Measurements from ENCODE around the gene PLXNC1.

PLXNC1 gene

GRCh38 chr12:94182986-94183707, 34.8 kb downstream of the PLXNC1 start:
- no peak for DNase-seq

- no peak for DNase-seq
Observed at GRCh38 chr12:94183708-94184379, 35.5 kb downstream of the PLXNC1 start.

GRCh38 chr12:94184995-94185719, 36.8 kb downstream of the PLXNC1 start:
- no peak for DNase-seq

- no peak for DNase-seq
Observed at GRCh38 chr12:94185801-94186200, 37.4 kb downstream of the PLXNC1 start.

- no peak for DNase-seq
Observed at GRCh38 chr12:94186278-94187241, 38.2 kb downstream of the PLXNC1 start.

DNA sequence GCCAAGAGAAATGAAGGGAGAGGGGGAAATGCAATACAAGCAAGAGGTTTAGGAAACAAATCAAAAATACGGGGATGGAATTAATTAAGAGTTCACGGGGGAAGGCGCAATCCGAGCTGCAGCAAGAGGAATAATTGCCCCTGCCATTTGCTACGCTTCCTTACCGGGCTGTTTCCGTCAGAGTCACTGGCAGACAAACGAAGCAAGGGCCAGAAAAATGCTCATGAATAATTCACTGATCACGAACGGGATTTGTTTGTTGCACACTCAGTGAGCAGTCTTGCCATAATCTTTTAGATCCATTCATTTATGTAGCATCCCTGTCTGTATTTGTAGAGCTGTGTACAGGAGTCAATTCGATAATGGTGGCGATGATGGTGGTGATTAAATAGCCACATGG, 39.0 kb downstream of the PLXNC1 start:
- DNase-seq = no peak

DNA sequence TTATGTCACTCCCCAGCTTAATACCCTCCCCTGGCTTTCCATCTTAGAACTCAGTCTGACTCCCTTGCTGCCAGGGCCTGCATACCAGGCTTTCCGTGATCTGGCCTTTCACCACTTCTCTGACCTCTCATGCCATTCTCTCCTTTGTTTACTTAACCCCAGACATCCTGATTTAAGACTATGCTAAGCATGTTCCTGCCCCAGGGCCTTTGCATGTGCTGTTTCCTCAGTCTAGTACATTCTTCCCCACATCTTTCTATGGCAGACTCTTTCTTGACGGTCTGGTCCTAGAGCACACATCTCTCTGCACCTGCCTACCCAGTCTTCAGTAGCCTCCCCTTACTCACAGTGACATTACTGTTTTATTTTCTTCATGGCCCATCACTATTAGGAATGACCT, 42.2 kb downstream of the PLXNC1 start:
- no peak for DNase-seq

DNA sequence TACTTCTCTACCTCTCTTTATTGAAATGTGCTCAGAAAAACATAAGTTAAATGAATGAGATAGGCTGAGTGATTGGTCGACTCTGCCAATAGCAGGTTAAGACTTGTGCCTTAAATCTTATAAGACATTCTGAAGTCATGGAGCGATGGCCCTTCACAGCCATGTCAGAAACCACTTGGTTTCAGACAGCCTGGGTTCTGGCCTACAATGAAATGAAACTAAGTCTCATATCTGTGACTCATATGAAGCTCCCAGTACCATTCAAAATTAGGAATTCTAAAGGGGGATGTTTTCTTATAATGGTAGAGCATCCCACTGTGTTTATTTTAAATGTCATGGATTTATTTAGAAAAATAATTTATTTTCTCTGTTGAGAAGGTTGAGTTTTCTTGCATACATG, 42.6 kb downstream of the PLXNC1 start:
- DNase-seq = no peak

GRCh38 chr12:94191811-94192210, 43.4 kb downstream of the PLXNC1 start:
- no peak for DNase-seq

DNA sequence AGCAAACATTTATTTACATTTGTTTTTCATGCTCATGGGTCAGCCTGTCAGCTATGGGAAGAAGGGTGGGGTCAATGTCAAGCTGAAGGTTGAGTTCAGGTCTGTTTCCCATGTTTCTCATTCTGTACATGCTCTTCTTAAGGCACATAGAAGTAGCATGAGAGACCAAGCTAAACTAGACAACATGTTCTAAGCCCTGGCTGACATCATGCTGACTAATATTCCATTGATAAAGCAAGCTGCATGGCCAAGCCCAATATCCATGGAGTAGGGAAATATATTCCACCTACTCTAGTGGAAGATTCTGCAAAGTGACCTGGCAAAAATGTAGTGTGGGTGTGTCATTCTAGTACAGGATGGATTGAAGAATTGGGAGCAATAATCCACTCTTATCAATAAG, 44.1 kb downstream of the PLXNC1 start:
- DNase-seq = no peak

- DNase-seq = no peak
Observed at GRCh38 chr12:94193168-94193567, 44.8 kb downstream of the PLXNC1 start.

DNA sequence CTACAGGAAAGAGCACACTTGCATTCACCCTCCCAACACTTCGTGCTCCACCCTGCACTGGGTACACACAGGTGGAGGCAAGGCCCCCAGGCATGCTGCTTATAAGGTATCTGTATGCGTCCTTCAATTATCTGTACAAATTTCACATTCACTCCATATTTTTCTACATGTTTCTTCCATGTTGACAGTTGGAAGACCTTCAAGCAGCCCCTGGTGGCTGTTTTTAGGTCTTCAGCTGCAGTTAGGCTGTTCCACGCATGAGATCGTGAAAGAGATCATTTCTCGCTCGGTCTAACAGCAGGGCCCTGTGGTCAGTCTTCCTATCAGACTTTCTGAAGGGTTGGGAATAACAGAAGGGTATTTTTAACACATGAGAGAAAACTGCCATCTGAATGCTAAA, 47.1 kb downstream of the PLXNC1 start:
- DNase-seq = no peak

- no peak for DNase-seq
Observed at GRCh38 chr12:94198469-94198868, 50.1 kb downstream of the PLXNC1 start.

GRCh38 chr12:94198872-94199271, 50.5 kb downstream of the PLXNC1 start:
- DNase-seq = no peak

GRCh38 chr12:94200069-94200468, 51.7 kb downstream of the PLXNC1 start:
- no peak for DNase-seq

GRCh38 chr12:94200695-94201094, 52.3 kb downstream of the PLXNC1 start:
- no peak for DNase-seq

- no peak for DNase-seq
Observed at GRCh38 chr12:94202245-94203180, 54.1 kb downstream of the PLXNC1 start.

- DNase-seq = no peak
Observed at GRCh38 chr12:94203181-94203546, 54.8 kb downstream of the PLXNC1 start.

DNA sequence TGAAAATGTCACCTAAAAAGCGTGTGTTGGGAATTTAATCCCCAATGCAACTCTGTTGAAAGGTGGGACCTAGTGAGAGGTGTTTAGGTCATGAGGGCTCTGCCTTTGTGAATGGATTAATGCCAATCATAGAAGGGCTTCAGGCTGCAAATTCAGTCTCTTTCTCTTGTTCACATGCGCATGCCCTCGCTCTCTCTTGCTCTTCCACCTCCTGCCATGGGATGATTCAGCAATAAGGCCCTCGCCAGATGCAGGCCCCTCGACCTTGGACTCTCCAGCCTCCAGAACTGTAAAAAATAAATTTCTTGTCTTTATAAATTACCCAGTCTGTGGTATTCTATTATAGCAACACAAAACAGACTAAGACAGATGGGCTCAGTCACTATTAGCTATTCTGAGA, 55.4 kb downstream of the PLXNC1 start:
- DNase-seq = no peak

DNA sequence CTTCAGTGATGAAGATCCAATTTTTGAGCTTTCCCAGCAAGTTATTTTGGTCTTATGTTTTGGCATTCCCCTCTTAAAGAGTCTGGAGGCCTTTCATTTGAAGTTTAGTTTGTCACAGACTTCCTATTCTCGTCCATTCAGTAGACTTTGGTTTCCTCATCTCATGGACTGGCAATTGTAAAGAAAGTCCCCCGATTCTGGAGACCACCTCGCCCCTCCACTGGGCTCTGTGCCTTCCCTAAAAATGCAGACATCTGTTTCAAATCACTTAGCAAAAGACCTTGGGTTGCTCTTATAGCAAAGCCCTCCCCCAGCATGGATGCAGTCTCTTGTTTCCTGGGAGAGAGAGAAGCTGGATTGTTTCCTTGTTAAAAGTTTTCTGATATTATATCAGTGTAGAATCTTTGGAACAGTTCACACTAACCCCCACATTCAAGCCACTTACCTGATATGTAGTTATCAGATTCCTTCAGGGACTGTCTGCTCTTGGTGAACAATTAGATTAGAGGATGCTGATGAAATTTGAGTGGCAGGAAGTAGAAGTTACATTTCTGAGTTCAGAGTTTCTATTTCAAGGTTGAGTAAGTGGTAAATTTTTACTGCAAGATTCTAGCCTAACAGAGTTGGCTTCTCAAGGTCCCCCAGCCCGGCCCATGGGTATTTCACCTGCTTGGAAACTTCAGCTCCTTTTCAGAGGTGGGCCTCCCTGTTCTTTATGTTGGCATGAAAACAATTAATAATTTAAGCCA, 56.3 kb downstream of the PLXNC1 start:
- DNase-seq = no peak

DNA sequence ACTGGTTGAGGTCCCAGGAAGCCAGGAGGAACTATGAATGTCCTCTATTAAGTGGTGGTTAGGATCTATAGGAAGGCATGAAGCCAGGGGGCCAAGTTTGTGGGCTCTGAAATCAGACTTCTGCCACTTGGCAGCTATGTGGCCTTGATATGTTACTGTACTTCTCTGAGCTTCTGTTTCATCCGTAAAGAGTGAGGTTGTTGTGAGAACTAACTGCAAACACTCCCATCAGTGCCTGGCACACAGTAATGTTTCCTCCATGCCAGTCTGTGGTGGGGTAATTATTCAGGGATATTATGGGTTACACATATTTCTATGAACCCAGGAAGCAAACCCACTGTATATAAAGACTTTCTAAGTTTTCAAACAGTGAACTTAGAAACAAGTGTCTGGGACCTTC, 57.4 kb downstream of the PLXNC1 start:
- no peak for DNase-seq
